Glutamatergic neuron (in vitro differentiated cells): Measurements from ENCODE around the gene SMDT1. TPM values are rescaled to one million over a fixed set of nuclear protein-coding genes. Genes with fewer than 3 reads are reported as not detected.

ENCODE experiments used
- DNase-seq: peaks from one replicate; pipeline ENCODE4 v3.0.0; 2022
- H3K27ac Mint-ChIP-seq: one replicate; pipeline ENCODE4 v1.8.0; 2020; ENCODE audit warnings: mild to moderate bottlenecking, mixed read lengths, inconsistent platforms; ENCODE audit not compliant: unreplicated experiment
- H3K27me3 Mint-ChIP-seq: one replicate; pipeline ENCODE4 v1.8.0; 2020; ENCODE audit warnings: mild to moderate bottlenecking, moderate library complexity, mixed read lengths, inconsistent platforms; ENCODE audit not compliant: unreplicated experiment
- H3K36me3 Mint-ChIP-seq: one replicate; pipeline ENCODE4 v1.8.0; 2020; ENCODE audit warnings: mild to moderate bottlenecking, mixed read lengths, inconsistent platforms; ENCODE audit not compliant: unreplicated experiment
- H3K4me1 Mint-ChIP-seq: one replicate; pipeline ENCODE4 v1.8.0; 2020; ENCODE audit warnings: mild to moderate bottlenecking, low read depth, mixed read lengths, inconsistent platforms; ENCODE audit not compliant: unreplicated experiment
- H3K4me3 Mint-ChIP-seq: one replicate; pipeline ENCODE4 v1.8.0; 2020; ENCODE audit warnings: mild to moderate bottlenecking, mixed read lengths, inconsistent platforms; ENCODE audit not compliant: unreplicated experiment
- H3K9me3 Mint-ChIP-seq: one replicate; pipeline ENCODE4 v1.8.0; 2020; ENCODE audit warnings: mild to moderate bottlenecking, moderate library complexity, mixed read lengths, inconsistent platforms; ENCODE audit not compliant: unreplicated experiment
- total RNA-seq: library from RNA; stranded (reverse); fragmentation: NEBNext Ultra II Directional; extraction: Animal tissue kit (Norgen Biotek cat#: 25700); gene quantifications from one replicate; pipeline ENCODE4 v1.2.1, GENCODE V29; 2021; ENCODE audit not compliant: unreplicated experiment
- TF ChIP-seq, protein P1 (sequence below): fragments of 200-600 bp; sonication (generic); IDR thresholded peaks from one replicate; pipeline ENCODE4 v1.5.0; 2021; ENCODE audit not compliant: partially characterized antibody, unreplicated experiment

The SMDT1 gene
- total RNA-seq, 1 donor from 2014 or later = 62.0 TPM

DNA sequence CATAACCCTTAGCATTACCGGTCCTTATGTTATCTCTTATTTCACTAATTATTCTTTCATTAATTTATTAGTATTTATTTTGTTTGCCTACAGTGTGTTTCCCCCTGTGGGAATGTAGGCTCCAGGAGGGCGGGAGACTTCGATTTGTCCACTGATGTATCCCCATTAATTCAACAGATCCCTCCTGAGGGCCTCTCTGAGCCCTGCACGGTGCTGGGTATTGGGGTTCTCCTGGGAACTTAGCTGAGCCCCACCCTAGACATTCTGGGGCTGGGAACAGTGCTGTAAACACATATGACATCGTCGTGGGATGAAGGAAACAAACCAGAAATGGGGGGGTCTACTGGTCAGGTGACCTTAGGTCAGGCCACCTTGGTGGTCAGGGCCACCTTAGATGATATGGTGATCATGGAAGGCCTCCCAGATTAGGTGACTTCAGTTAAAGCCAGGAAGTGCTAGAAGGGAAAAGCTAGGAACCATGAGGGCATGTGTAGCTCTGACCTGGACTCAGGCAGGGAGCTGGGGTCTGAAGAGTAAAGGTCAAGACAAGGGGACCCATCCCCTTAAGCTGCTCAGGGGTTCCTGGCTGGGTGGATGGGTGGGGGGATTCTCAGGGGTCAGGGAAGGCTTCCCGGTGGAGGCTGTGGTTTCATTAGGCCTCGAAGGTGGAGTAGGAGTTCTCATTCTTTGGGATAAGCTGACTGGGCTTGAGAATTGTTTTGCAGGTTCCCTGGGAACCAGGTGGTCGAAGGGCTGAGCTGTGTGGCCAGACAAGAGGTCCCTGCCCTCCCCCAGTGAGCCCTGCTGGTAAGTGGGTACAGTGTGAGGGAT, 4.4 kb upstream of the SMDT1 start:
- H3K4me1 Mint-ChIP-seq = peaks cover 15% of the 10 kb centered on the region
- TF ChIP-seq, protein P1, sequence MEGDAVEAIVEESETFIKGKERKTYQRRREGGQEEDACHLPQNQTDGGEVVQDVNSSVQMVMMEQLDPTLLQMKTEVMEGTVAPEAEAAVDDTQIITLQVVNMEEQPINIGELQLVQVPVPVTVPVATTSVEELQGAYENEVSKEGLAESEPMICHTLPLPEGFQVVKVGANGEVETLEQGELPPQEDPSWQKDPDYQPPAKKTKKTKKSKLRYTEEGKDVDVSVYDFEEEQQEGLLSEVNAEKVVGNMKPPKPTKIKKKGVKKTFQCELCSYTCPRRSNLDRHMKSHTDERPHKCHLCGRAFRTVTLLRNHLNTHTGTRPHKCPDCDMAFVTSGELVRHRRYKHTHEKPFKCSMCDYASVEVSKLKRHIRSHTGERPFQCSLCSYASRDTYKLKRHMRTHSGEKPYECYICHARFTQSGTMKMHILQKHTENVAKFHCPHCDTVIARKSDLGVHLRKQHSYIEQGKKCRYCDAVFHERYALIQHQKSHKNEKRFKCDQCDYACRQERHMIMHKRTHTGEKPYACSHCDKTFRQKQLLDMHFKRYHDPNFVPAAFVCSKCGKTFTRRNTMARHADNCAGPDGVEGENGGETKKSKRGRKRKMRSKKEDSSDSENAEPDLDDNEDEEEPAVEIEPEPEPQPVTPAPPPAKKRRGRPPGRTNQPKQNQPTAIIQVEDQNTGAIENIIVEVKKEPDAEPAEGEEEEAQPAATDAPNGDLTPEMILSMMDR = no peak
- peak overlapping the region; percentile 49 for H3K4me3 Mint-ChIP-seq
- H3K9me3 Mint-ChIP-seq = peaks cover 9% of the 10 kb centered on the region
- H3K36me3 Mint-ChIP-seq = peaks cover 6% of the 10 kb centered on the region
- H3K27ac Mint-ChIP-seq = no peak overlapping the region
- DNase-seq = no peak
- H3K27me3 Mint-ChIP-seq = peaks cover 9% of the 10 kb centered on the region

DNA sequence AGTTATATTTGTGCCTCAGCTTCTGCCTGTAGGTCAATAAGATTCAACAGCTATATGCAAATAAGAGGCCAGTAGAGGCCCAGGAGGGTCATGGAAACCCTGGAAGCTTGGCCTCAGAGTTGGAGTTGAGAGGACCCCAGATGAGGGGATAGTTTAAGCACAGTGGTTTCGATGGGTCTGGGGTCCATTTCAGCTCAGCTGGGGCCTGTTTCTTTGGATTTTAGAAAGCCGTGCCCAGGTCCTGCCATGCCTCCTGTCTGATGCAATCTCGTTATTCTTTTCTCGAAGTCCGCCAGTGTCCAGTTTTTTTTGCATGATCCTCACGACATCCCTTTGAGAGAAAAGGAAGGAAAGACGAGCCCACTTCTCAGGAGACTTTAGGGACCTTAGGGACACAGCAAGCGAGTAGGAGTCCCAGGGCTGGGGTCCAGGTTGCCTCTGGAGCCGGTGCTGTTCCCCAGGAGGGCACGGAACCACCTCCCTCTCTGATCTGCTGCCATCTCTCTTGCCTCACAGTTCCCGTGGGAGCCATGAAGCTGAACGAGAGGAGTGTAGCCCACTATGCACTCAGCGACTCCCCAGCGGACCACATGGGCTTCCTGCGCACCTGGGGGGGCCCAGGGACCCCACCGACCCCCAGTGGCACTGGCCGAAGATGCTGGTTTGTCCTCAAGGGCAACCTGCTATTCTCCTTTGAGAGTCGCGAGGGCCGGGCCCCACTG, 2.6 kb upstream of the SMDT1 start:
- DNase-seq = no peak
- Mint-ChIP-seq H3K27me3 (peaks cover 10% of the 10 kb centered on the region), H3K9me3 (peaks cover 10% of the 10 kb centered on the region), H3K36me3 (peaks cover 6% of the 10 kb centered on the region), H3K4me1 (peaks cover 17% of the 10 kb centered on the region), H3K27ac (no peak overlapping the region), H3K4me3 (no peak overlapping the region)
- TF ChIP-seq, protein P1 = no peak

DNA sequence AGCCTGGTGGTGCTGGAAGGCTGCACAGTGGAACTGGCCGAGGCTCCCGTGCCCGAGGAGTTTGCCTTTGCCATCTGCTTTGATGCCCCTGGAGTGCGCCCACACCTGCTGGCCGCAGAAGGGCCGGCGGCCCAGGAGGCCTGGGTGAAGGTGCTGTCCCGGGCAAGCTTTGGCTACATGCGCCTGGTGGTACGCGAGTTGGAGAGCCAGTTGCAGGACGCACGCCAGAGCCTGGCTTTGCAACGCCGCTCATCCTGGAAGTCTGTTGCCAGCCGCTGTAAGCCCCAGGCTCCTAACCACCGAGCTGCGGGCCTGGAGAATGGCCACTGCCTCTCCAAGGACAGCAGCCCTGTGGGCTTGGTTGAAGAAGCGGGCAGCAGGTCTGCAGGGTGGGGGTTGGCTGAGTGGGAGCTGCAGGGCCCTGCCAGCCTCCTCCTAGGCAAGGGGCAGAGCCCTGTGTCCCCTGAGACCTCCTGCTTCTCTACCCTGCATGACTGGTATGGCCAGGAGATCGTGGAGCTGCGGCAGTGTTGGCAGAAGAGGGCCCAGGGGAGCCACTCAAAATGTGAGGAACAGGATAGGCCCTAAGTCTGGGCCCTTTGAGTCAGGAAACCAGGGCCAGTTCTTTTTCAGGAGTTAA, 1.9 kb upstream of the SMDT1 start:
- no peak for DNase-seq
- TF ChIP-seq, protein P1 = no peak
- Mint-ChIP-seq H3K9me3 (peaks cover 13% of the 10 kb centered on the region), H3K4me1 (peaks cover 16% of the 10 kb centered on the region), H3K36me3 (peaks cover 6% of the 10 kb centered on the region), H3K4me3 (no peak overlapping the region), H3K27ac (peak overlapping the region; percentile 95), H3K27me3 (peaks cover 9% of the 10 kb centered on the region)

DNA sequence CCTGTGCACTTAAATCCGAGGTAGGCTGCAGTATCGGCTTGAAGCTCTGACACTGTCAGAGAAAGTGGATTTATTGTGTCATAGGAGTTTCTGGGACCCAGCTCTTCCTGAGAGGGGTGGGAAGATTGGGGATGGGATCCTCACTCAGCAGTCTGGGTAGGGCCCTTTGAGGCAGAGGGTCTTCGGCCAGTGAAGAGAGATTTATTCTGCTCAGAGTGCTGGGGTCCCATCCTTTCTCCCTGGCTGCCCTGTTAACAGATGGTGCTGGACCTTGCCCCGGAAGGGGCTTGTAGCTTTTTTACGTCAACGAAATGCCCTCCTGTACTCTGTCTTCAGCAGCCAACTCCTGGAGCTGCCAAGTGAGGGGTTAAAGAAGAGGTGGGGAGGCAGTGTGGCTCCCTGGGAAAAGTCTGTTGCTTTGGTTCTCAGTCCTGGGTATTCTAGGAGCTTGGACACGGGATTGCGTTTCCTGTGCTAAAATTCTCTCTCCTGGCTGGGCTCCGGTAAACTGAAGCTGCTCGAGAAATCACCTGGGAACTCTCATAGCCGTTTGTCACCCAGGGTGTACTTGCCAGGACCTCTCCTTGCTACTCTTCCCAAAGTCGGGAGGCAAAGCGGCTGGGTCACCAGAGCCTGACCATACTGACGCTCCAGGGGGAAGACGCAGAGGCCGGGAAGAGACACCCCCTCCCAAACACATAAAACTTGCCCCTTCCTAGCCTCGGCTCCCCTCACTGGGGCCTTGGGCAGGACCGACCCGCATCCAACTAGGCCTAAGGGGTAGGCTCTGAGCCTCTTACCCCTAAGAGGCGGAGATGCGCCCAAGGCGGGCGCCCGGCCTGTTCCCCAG, 806 bp upstream of the SMDT1 start:
- H3K27me3 Mint-ChIP-seq = peaks cover 7% of the 10 kb centered on the region
- H3K36me3 Mint-ChIP-seq = peaks cover 6% of the 10 kb centered on the region
- H3K4me3 Mint-ChIP-seq = peak overlapping the region; percentile 92
- TF ChIP-seq, protein P1 = no peak
- DNase-seq = peak; percentile 26
- H3K4me1 Mint-ChIP-seq = peaks cover 10% of the 10 kb centered on the region
- H3K27ac Mint-ChIP-seq = peak overlapping the region; percentile 95
- peaks cover 11% of the 10 kb centered on the region for H3K9me3 Mint-ChIP-seq
